HG03565 (cell line): ENCODE measurements around the gene NOSIP.

Experiments
- ATAC-seq: cut with Tn5 transposase; IDR thresholded peaks from one replicate; pipeline ENCODE4 v1.9.1; 2021; ENCODE audit warnings: mild to moderate bottlenecking, moderate library complexity; ENCODE audit not compliant: unreplicated experiment

NOSIP gene

DNA sequence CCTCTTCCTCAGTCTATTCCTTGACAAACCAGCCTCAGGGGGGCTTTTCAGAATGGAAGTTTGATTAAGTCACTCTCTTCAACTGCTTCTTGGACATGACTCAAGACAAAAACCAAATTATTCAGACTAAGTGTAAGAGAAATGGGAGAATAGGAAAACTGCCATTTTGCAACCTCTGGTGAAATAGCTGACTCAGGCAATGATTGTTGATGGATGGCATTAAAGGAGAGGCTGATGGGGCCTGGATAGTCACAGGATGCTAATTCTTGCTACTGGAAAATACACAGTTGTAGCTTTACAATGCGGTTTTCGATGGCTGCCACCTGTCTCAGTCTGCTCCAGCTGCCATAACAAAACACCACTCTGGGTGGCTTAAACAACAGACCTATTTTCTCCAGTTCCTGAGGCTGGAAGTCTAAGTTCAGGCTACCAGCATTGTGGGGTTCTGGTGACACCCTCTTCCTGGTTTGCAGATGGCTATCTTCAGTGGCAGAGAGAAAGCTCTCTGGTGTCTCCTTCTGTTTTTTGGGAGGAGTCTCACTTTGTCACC lies 6.1 kb downstream of the NOSIP start:
- ATAC-seq, result no peak

DNA sequence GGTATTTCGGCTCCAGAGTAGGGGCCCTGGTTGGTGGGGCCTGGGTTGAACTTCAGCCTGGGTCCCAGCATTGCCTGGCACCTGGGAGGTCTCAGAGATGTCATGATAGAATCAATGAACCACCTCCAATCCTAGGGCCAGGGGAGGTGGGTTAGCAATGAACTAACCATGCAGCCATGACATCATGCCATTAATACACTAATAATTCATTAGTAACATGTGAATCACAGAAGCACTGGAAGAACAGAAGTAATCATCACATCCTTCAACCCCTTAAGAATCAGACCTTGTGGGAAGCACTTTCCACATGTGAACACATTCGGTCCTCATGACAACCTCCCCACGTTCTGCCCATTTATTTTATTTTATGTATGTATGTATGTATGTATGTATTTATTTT lies 6.9 kb downstream of the NOSIP start:
- ATAC-seq, result no peak

DNA sequence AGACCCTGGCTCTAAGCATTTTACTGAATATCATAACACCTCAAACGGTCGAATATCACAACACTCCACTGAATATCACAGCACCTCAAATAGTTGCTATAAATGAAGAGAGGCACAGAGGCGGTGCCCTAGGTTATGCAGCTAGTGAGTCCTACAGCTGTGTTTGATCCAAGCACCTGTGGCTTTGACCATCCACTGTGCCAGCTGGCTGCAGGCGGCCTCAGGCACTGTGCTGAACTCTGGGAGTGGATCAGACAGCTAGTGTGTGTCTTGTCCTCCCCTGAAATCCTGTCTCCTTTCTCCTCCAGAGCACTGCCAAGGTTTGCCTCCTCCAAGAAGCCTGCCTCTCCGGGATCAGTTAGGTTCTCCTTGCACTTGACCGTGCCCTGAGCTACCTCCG lies 7.3 kb downstream of the NOSIP start:
- ATAC-seq, result no peak

DNA sequence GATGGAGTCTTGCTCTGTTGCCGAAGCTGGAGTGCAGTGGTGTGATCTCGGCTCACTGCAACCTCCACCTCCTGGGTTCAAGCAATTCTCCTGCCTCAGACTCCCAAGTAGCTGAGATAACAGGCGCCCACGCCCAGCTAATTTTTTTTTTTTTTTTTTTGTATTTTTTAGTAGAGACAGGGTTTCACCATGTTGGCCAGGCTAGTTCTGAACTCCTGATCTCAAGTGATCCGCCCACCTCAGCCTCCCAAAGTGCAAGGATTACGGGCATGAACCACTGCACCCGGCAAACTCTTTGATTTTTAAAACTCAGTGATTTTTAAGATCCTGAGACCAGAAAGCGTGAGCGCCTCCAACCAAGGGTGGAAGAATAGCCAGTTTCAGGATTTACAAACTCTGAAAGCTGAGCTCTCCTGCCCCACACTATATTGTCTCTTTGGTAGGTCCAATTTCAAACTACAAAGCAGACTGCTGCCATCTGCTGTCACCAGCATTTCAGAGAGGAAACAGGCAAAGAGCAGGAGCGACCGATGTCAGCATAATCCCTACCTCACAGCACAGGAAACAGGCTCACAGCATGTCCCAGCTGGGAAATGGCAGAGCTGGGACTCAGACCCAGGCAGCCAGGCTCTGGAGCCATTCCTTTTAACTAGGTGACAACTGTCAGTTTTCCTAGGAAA lies 9.2 kb downstream of the NOSIP start:
- ATAC-seq, result no peak

DNA sequence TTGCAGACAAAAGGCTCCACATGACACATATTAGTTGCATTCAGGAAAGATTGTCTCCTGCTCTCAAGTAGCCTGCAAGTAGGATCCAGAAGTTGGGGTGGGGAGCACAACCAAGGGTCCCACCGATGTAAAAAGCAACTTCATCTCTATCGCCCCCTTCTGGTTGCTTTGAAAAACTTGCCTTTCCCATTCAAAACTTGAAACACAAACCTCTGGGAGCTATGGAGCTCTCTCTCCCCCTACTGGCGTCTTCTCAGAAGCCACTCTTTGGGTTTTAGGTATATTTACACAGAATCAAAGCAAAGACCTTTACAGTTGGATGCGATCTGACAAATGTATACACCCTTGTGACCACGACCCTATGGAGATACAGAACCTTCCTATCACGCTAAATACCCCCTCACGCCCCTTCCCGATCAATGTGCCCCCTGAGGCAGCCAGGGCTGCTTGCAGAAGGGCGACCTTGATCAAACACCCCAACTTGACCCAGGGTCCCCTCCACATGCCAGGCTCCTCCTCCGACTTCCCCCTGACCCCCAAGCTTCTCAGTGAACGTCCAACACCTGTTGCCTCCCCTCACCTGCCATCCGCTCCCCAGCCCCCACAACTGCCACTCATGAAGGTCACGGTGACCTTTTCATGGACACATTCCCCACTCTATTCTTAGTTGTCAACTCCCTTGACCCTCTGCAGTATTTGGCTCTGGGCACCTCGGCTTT lies 10.1 kb downstream of the NOSIP start:
- no peak for ATAC-seq

DNA sequence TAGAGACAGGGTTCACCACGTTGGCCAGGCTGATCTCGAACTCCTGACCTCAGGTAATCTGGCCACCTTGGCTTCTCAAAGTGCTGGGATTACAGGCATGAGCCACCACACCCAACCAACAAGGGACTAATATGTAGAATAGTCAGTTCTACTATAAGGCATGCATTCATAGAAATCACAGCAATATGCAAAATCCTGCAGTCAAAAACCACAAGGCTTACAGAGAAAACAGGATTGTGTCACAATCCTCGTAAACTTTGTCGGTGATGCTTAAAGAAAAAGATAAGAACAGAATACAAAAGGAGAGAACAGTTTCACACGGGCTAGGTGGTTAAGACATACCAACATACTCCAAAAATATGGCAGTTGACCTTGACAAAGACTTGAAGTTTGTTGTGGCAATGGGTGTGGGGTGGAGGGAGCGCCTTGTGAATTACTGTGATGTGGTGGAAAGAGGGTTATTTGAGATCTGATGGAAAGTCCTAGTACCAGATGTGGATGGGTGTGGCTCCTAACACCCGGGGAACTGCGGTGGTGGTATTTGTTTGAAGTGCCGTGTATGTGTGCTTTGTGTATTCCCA lies 12.4 kb downstream of the NOSIP start:
- ATAC-seq, result no peak

DNA sequence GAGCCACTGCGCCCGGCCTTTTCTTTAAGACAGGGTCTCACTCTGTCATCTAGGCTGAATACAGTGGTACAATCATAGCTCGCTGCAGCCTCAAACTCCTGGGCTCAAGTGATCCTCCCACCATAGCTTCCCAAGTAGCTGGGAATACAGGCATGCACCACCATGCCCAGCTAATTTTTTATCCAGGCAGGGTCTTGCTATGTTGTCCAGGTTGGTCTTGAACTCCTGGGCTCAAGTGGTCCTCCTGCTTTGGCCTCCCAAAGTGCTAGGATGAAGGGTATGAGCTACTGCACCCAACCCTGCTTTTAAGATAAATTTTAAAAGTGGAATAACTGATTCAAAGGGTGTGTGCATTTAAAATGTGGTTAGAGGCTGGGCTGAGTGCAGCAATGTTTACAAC lies 14.1 kb downstream of the NOSIP start:
- no peak for ATAC-seq

DNA sequence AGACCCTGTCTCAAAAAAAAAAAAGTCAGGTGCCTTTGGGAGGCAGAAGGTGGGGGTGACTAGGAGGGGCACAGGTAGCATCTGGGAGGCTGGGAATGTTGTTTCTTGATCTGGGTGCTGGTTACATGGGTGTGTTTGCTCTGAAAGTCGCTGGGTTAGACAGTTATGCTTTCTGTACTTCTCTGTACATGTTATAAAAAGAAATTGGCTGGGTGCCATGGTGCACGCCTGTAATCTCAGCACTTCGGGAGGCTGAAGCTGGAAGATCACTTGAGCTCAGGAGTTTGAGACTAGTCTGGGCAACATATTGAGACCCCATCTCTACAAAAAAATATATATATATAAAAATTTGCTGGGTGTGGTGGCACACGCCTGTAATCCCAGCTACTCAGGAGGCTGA lies 15.1 kb downstream of the NOSIP start:
- no peak for ATAC-seq

DNA sequence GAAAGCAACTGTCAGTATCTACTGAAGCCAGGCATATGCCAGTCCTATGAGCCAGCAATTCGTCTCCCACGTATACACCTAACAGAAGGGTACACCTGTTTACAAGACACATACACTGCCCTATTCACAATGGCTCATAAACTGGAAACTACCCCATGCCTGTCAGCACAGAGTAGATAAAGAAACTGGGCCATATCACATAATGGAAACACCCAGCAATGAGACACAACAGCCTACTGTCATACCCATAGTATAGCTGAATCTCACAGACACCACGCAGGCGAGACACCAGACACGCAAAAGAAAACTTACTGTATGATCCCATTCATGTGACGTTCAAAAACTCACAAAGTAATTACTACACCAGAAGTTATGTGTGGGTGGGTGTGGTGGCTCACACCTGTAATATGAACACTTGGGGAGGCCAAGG lies 15.7 kb downstream of the NOSIP start:
- no peak for ATAC-seq

DNA sequence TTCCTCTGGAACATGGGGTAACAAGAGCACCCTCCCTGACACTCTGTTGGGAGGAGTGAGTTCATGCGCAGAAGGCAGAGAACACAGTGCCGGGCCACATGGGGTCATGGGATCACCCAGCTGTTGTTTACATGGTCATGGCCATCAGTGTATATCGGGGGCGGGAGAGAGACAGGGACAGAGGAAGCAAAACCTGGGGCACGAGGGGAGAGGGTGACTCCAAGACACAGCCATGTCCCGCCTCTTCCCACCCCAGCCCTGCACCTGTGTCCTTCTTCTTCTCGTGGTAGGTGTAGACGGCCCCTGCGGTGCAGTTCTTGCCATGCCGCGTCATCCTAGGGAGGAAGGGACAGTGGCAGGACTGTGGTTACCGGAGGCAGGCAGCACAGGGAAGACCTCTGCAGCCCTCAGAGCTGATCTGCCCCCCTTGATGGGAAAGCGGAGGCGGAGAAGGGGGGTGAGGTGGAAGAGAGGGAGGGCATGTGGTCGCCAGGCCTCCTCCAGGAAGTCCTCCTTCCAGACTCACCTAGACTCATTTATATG lies 19.9 kb downstream of the NOSIP start:
- ATAC-seq, result no peak

DNA sequence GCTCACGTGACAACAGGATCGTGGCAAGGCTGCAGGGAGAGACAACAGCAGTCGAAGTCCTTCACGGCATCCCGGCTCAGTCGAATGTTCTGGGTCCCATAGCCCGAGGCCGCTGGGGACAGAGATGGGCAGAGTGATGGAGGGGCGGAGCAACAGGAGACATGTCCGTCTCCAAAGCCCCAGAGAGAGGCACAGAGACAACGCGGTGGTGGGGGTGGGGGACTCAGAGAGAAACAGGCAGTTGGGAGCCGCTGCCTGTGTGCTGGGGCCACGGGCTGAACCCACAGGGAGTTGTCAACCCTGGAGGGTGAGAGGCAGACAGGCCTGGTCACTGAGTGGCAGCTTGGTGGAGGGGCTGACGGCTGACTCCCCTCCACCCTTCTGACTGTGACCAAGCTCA lies 20.4 kb downstream of the NOSIP start:
- ATAC-seq, result no peak

DNA sequence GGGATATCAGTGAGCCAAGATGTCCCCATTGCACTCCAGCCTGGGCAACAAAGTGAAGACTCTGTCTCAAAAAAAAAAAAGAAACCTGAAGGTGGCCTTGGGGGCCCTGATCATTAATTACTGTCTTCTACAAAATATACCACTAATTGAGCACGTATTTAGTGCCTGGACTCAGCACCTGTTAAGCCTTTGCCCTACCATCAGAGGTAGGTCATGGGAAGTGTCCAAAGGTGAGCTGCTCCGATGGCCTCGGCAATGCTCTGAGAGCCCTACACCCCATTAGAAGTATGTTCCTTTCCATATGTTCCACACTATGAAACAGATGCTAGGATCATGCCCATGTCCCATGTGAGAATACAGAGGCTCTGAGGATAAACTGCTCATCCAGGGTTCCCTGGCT lies 20.9 kb downstream of the NOSIP start:
- ATAC-seq, result no peak

DNA sequence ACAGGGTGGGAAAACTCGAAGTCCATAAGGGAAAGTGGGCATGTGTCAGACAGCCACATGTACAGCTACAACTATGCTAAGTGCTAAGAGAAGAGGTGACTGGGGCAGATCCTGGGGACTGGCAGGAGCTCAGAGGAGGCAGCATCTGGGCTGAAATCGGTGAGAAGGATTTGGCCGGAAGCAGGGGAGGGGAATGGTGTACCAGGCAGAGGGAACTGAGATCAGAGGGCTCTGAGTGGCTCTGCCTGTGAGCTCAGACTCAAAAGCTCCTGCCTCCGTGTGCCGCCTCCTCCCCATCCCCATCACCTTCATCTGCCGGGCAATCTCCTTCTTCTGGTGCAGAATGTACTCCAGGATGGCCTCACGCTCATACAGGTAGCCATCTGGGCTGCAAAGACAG lies 21.8 kb downstream of the NOSIP start:
- ATAC-seq, result no peak

DNA sequence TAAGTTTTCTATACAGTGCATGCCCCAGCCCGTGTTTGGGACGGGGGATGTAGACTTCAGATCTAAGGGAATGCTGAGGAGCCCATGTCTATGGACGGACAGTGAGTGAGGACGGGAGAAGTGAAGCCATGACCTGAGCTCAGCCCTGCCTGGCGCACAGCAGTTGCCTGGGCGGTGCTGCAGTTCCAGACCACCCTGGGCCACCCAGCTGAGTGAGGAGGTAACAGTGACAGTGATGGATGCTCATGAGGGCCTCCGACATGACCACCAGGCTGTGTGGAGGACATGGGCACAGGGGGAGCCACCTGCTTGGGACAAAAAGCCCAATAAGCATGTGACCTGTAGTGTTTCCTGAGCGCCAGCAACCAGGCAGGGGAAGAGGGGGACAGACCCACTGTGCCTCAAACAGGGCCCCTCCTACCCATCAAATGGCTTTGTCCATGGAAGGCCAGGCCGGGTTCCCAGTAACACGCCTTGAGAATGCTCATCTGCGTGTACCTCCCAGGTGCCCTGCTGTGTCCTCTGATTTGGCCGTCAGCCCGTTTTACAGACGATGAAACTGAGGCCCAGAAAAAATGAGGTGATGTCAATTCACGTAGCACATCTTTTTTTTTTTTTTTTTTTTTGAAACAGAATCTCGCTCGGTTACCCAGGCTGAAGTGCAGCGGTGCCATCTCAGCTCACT lies 22.6 kb downstream of the NOSIP start:
- no peak for ATAC-seq

DNA sequence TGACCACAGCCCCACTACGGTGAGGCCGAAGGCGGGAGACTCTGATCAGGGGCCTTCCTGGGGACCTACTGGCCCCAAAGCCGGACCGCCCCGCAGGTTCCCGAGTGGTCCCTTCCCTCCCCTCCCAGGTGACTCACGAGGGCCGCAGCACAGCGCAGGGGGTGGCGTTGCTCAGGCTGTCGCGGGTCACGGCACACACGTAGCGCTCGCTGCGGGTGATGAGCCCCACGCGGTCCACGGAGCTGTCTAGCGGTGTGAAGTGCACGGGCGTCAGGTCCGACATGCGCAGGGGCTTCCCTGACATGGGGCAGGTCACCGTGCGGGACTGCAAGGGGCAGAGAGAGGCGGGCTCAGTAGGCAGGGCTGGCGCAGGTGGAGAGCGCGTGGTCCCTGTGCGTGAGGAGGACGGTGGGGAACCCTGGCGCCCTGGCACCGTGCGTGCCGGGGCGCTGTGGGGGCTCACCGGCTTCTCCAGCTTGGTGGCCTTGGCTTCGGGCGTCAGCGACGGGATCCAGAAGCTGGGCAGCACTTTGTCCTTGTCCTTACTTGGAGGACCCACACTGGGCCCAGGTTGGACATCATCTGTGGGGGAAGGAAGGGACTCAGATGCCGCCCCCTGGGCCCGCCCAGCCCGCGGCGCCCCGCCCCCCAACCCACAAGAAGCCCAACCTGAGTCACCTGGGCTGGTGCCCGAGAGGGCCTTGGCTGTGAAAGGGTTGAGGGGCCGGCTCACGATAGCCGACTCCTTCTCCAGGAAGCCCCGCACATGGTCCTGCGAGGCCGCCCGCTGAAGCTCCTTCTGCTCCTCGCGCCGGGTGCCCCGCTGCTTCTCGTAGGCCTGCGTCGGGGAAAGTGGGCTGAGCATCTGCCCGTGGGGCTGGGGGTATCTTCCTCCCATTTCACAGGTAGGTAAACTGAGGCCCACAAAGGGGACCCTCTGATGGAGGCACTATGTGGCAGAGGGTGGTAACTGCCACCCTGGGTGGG lies 23.7 kb downstream of the NOSIP start:
- no peak for ATAC-seq

DNA sequence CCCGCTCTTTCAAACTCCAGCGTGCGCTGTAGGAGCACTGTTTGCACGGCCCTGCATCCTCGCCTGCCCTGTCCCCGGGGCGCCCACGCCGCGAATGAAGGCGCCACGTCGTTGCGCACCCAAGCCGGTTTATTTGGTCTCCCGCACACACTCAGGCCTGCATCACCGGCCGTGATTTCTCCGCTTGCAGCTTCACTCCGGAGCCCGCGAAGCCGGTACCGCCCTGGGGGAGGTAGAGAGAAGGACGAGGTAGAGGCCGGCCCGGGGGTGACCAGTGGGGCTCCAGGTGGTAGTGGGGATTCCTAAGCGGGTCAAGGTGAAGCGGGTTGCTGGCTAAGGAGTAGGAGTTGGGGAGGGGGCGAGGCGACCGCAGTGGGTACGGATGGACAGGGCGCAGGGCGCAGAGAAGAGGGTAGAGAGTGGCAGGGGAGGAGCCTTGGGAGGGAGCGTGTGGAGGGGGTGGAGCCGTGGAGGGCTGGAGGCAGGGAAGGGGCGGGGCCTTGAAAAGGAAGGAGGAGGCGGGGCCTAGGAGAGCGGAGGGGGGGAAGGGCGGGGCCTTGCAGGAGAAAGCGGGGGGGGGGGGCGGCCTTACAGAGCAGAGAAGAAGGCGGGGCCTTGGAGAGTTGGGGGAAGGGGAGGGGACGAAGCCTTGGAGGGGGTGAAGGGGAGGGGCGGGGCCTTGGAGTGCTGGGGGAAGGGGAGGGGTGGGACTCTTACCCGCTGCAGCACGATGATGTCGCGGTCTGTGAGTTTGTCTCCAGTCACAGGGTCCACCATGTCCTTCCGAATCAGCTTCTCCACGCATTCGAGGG lies 24.6 kb downstream of the NOSIP start:
- ATAC-seq, result no peak

DNA sequence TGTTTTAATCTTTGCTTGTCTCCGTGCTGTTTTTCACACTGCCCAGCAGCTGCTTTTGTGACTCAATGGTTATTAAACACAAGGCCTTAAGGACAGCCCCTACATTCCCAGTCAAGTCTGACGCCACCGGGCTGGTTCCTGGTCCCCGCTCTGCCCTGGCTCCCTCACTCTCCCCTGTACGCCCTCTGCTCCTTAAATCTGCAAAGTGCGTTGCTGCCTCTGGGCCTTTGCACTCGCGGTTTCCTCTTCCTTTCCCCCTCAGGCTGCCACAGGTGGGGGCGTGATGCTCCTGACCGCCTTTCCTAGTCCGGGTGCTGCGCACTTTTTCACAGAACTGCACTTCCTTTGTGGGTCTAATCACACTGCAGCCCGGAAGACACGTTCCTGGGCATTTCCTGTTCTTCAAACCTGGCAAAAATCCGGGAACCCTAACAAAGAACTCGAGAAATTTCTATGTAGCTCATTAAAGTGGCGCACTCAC lies 25.6 kb downstream of the NOSIP start:
- ATAC-seq, result no peak

DNA sequence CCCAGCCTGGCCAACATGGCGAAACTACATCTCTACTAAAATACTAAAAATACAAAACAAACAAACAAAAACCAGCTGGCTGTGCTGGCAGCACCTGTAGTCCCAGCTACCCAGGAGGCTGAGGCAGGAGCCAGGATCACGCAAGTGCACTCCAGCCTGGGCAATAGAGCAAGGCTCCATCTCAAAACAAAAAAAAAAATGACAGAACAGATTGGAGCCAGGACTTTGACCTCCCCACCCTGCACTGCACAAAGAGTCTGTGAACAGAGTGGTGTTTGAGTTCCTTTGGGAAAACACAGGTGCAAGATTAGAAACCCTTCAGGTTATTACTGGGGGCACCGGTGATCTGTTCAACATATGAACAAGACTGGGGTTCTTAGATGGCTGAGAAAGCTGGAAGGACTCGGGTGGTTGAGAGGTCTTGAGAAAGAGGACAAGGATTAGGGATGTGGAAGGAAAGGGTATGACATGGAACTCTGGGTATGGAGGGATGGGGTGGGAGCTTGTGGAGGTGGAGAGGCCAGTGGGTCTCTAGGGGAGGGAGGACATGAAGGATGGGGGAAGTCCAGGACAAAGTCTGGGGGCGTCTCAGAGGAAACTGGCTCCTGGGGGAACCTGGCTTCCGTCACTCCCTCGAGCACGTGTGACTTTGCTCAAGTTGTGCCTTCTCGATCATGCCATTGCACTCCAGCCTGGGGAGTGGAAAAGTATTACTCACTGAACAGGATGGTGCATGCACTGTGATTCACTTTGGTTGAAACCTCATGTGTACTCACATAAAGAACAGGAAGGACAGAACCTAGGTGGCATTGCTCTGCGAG lies 26.7 kb downstream of the NOSIP start:
- ATAC-seq, result no peak
